GM12892 (cell line): ENCODE results near the gene CYTH3.

ENCODE experiments used
- POLR2A ChIP-seq: IDR thresholded peaks from 2 replicates; pipeline ENCODE4 v1.6.1; 2011; ENCODE audit warnings: low read depth, low read length, control low read depth
- POLR2AphosphoS5 ChIP-seq: IDR thresholded peaks from 2 replicates; pipeline ENCODE4 v1.6.1; 2011; ENCODE audit warnings: low read depth, low read length, control low read depth
- TAF1 ChIP-seq: IDR thresholded peaks from 2 replicates; pipeline ENCODE4 v1.6.1; 2011; ENCODE audit warnings: low read depth, mild to moderate bottlenecking, control low read depth, low read length, borderline replicate concordance

- TF ChIP-seq TAF1 (no peak), POLR2A (no peak), POLR2AphosphoS5 (no peak)
Measured at GRCh38 chr7:6198689-6199595, 73.5 kb downstream of the CYTH3 start.
